Measurements from ENCODE around the gene TYW5.

TYW5 gene

GRCh38 chr2:199955339-199956061 lies at the start of gene TYW5, which contains the start of gene MAIP1:
TYW5 (minus strand) TSS chr2:199955491; CDS start chr2:199955470, 21 bp downstream.
MAIP1 (plus strand) TSS chr2:199955582; CDS start chr2:199955799, 217 bp downstream.
- peak; percentile 94 for DNase-seq

- no peak for DNase-seq
Observed at GRCh38 chr2:200003444-200003843, 48.2 kb upstream of the TYW5 start.

- DNase-seq: no peak
Observed at GRCh38 chr2:200000444-200001163, 45.3 kb upstream of the TYW5 start.

GRCh38 chr2:199999166-199999565 lies 43.9 kb upstream of the TYW5 start:
- DNase-seq: no peak

GRCh38 chr2:199997296-199997695 lies 42.0 kb upstream of the TYW5 start:
- DNase-seq: no peak

- DNase-seq: no peak
Observed at GRCh38 chr2:199994896-199995295, 39.6 kb upstream of the TYW5 start.

GRCh38 chr2:199994371-199994770 lies 39.1 kb upstream of the TYW5 start:
- DNase-seq: no peak

GRCh38 chr2:199992296-199992695 lies 37.0 kb upstream of the TYW5 start:
- no peak for DNase-seq

GRCh38 chr2:199991691-199992090 lies 36.4 kb upstream of the TYW5 start:
- no peak for DNase-seq

GRCh38 chr2:199989822-199990221 lies 34.5 kb upstream of the TYW5 start:
- DNase-seq: no peak

GRCh38 chr2:199988151-199988550 lies 32.9 kb upstream of the TYW5 start:
- no peak for DNase-seq

GRCh38 chr2:199987586-199987985 lies 32.3 kb upstream of the TYW5 start:
- no peak for DNase-seq

- peak; percentile 66 for DNase-seq
Observed at GRCh38 chr2:199985625-199986207, 30.4 kb upstream of the TYW5 start.

GRCh38 chr2:199984755-199985154 lies 29.5 kb upstream of the TYW5 start:
- DNase-seq: no peak

- DNase-seq: no peak
Observed at GRCh38 chr2:199984159-199984558, 28.9 kb upstream of the TYW5 start.

GRCh38 chr2:199983534-199983933 lies 28.2 kb upstream of the TYW5 start:
- DNase-seq: no peak

GRCh38 chr2:199982126-199982843 lies 27.0 kb upstream of the TYW5 start:
- no peak for DNase-seq

- peak; percentile 93 for DNase-seq
Observed at GRCh38 chr2:199979832-199980628, 24.7 kb upstream of the TYW5 start.

GRCh38 chr2:199979398-199979797 lies 24.1 kb upstream of the TYW5 start:
- DNase-seq: no peak

- DNase-seq: no peak
Observed at GRCh38 chr2:199977984-199978415, 22.7 kb upstream of the TYW5 start.

GRCh38 chr2:199975273-199975895 lies 20.1 kb upstream of the TYW5 start:
- no peak for DNase-seq

GRCh38 chr2:199973703-199974102 lies 18.4 kb upstream of the TYW5 start:
- no peak for DNase-seq

All from activated CD8-positive, alpha-beta memory T cell treated with anti-CD3 and anti-CD28 coated beads for 24 hours (primary cell).